NCI-H1105 treated with DMSO at 0.1 percent for 48 hours (cell line): Measurements from ENCODE around the gene LRRC3.
"Not testable (repeated sequence)": the region's sequence is repeated elsewhere in the genome, so short reads cannot be mapped to it uniquely, and the experiment has no call there.

Source experiments
- DNase-seq: peaks from one replicate; lab custom pipeline; 2025; lab: John Stamatoyannopoulos, UW

Gene LRRC3

GRCh38 chr21:44454747-44455523, at the start of gene LRRC3:
Gene LRRC3 (plus strand): TSS chr21:44455510. CDS start chr21:44456645, 1,135 bp downstream.
- peak; percentile 61 for DNase-seq

GRCh38 chr21:44405948-44406872, 49.1 kb upstream of the LRRC3 start:
- no peak for DNase-seq

GRCh38 chr21:44406953-44407352, 48.4 kb upstream of the LRRC3 start:
- no peak for DNase-seq

- DNase-seq, result no peak
Measured at GRCh38 chr21:44407493-44407892, 47.8 kb upstream of the LRRC3 start.

- DNase-seq, result no peak
Measured at GRCh38 chr21:44408226-44408625, 47.1 kb upstream of the LRRC3 start.

- no peak for DNase-seq
Measured at GRCh38 chr21:44413566-44414290, 41.6 kb upstream of the LRRC3 start.

GRCh38 chr21:44414291-44415072, 40.8 kb upstream of the LRRC3 start:
- DNase-seq, result no peak

GRCh38 chr21:44415073-44416025, 40.0 kb upstream of the LRRC3 start:
- no peak for DNase-seq

GRCh38 chr21:44416193-44416592, 39.1 kb upstream of the LRRC3 start:
- no peak for DNase-seq

- not testable (repeated sequence) for DNase-seq
Measured at GRCh38 chr21:44417621-44418107, 37.6 kb upstream of the LRRC3 start.

GRCh38 chr21:44418108-44418875, 37.0 kb upstream of the LRRC3 start:
- no peak for DNase-seq

- no peak for DNase-seq
Measured at GRCh38 chr21:44418876-44419230, 36.5 kb upstream of the LRRC3 start.

GRCh38 chr21:44419679-44420078, 35.6 kb upstream of the LRRC3 start:
- no peak for DNase-seq

GRCh38 chr21:44420416-44421205, 34.7 kb upstream of the LRRC3 start:
- no peak for DNase-seq

GRCh38 chr21:44421901-44422840, 33.1 kb upstream of the LRRC3 start:
- no peak for DNase-seq

- no peak for DNase-seq
Measured at GRCh38 chr21:44423312-44423821, 31.9 kb upstream of the LRRC3 start.

GRCh38 chr21:44423941-44424607, 31.2 kb upstream of the LRRC3 start:
- DNase-seq, result no peak
